Tibial nerve (tissue), 4 donors: ENCODE measurements around the gene MLLT1.

Source experiments
- EP300 ChIP-seq, 2 donors: sonication (generic); formaldehyde crosslinking; IDR thresholded peaks; one replicate each; pipeline ENCODE4 v1.6.1; 2017; ENCODE audit warnings: antibody characterized with exemption in 2 of 2, mild to moderate bottlenecking in 1 of 2
- POLR2A ChIP-seq, 2 donors: fragments of 450-650 bp; IDR thresholded peaks; one replicate each; pipeline ENCODE4 v1.6.1; 2017; ENCODE audit warnings: antibody characterized with exemption in 2 of 2, mild to moderate bottlenecking in 2 of 2, moderate library complexity in 2 of 2
- TF ChIP-seq, protein P1 (sequence below), 5 experiments: fragments of 200-600 bp in 3 of 5; fragments of 450-650 bp in 2 of 5; sonication (generic) in 3 of 5; IDR thresholded peaks; one replicate each; pipeline ENCODE4 v1.5.1; 2016 to 2019; ENCODE audit warnings: antibody characterized with exemption in 5 of 5, mild to moderate bottlenecking in 3 of 5, moderate library complexity in 2 of 5

DNA sequence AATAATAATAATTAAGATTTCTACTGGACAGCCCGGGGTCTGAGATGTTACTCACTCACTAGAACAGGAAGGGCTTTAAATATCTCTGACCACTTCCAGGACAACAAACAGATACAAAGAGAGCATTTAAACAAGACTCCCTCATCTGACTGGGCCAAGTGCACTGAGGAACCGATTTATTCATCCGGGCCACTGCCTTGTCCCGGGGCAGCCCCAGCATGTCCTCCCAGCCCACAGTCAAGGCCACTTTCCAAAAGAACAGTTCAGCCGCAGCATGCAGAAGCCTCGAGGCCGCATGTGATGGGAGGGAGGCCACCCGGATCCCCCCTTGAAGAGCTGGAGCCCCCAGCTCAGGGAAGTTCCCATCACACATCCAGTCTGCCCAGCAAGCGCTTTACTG is 30.5 kb downstream of the MLLT1 start:
- TF ChIP-seq, protein P1, sequence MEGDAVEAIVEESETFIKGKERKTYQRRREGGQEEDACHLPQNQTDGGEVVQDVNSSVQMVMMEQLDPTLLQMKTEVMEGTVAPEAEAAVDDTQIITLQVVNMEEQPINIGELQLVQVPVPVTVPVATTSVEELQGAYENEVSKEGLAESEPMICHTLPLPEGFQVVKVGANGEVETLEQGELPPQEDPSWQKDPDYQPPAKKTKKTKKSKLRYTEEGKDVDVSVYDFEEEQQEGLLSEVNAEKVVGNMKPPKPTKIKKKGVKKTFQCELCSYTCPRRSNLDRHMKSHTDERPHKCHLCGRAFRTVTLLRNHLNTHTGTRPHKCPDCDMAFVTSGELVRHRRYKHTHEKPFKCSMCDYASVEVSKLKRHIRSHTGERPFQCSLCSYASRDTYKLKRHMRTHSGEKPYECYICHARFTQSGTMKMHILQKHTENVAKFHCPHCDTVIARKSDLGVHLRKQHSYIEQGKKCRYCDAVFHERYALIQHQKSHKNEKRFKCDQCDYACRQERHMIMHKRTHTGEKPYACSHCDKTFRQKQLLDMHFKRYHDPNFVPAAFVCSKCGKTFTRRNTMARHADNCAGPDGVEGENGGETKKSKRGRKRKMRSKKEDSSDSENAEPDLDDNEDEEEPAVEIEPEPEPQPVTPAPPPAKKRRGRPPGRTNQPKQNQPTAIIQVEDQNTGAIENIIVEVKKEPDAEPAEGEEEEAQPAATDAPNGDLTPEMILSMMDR (IDR thresholded peaks at IDR 0.05): no peak
- TF ChIP-seq POLR2A (IDR thresholded peaks at IDR 0.05) (no peak), EP300 (IDR thresholded peaks at IDR 0.05) (no peak)
